HG03039 (cell line): ENCODE data around the gene GAD2.

Experiments
- ATAC-seq: cut with Tn5 transposase; IDR thresholded peaks from one replicate; pipeline ENCODE4 v1.9.1; 2021; ENCODE audit warnings: mild to moderate bottlenecking, moderate library complexity; ENCODE audit not compliant: unreplicated experiment

The GAD2 gene

DNA sequence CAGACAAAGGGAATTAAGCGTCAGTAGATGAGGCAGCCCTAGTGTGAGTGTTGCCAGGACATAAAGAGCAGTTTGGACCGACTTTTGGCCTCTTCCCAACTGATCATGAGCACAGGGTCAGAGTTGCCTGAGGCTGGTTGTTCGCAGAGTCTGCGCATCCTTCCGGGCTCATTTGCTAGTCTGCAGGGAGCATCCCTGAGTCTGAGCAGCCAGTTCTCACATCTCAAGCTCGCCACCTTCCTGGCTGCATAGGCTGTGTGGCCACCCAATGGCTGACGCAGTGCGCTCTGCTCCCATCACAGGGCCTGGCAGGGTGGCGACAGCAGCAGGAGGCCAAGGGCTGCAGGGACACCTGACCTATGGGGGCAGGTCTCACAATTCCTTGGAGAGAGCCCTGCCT, 5.0 kb downstream of the GAD2 start:
- ATAC-seq, result no peak

DNA sequence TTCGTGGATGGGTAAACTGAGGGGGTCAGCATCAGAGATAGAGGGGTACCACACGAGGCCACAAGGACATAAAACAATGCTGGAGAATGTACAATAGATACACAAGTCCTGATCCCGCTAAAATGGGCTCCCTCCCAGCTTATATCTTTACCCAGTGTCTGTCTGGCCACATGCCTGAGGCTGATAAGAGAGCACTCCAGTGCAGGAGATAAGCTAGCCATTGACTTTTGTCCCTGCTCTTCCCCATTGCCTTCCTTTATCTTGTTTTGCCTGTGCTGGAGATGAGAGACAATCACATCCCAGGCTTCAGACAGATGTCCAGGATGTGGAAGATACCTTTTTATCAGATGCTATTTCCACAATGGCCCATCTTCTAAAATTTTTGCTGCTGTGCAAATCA, 6.0 kb downstream of the GAD2 start:
- ATAC-seq, result no peak

DNA sequence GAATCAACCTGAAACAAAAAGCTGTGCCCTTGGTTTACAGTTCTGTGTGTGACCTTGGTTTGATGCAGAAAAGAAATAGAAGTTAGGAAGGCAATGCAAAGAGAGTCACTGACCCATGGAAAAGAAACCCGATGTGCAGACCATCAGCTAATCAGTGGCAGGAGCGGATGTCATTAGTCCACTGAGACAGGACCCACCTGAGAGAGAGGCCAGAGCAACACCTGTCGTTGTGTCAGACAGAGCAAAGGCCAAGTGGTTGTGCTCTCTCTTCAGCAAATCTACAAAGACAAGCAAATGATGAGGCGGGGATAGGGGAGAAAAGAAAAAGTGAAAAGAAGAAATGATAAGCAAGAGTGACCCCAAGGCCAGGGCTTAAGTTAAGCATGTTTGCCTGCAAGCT, 8.7 kb downstream of the GAD2 start:
- no peak for ATAC-seq

DNA sequence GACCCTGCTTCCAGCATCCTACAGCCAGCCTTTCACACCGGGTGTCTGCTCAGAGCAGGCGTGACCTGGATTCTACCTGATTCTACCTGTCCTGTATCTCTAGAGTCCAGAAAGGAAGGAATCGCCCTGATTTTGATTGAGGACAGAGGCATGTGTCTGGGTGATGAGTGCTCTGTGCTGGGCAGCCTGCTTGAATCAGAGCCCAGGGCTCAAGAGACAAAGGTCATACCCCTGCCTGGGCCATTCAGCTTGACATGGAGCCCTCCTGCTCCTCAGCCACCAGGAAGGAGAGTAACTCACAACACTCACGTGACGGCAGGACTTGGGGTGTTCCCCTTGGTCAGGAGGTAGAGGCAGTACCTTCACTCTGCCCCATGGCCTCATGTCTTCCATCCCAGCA, 11.2 kb downstream of the GAD2 start:
- ATAC-seq, result no peak

DNA sequence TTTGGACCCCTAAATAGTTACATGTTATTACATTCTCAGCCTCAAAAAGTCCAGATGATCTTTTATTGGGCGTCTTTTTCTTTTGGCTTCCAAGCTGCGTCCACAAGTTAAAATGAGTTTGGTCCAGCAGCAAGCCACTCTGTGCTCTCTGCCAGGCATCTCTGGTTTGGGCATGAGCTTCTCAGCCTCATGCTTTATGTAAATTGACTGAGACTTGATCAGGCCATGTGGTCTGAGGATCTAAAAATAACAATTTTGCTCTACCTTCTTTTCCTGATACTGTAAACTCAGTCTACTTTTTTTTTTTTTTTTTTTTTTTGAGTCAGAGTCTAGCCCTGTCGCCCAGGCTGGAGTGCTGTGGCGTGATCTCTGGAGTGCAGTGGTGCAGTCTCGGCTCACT, 15.6 kb downstream of the GAD2 start:
- ATAC-seq, result no peak

DNA sequence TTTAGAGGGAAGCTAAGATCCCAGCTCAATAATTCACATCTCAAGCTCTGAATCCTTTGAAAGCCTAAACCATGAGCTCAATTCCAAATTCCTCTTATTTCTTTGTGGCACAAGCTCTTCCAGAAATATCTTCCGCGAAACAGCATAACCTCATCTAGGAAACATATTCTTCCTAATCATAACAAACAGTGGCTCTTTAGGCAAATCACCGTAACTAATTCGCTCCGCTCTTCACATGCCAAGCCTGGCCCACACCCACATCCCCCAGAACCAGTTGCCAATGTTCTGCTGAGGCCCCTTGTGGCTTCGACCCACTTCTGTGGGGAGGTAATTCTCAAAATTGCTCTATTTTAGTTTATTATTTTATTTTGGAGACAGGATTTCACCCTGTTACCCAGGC, 19.2 kb downstream of the GAD2 start:
- no peak for ATAC-seq

DNA sequence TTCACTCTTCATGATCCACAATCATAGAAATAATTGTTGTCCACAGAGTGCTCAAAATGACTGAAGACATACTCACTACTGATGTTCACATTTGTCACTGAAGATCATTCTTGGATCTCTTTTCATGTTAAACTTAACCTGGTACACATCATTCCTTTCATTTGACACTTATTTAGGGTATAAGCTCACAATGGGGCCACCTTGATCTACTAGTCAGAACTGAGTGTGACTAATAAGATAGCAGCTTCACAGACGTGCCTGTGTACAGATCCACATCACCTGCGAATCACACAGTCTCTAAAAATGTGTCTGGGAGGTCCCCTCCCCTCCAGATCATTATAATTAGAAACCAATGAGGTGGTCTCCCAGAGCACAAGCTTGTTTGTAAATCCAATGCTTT, 21.8 kb downstream of the GAD2 start:
- ATAC-seq, result no peak

DNA sequence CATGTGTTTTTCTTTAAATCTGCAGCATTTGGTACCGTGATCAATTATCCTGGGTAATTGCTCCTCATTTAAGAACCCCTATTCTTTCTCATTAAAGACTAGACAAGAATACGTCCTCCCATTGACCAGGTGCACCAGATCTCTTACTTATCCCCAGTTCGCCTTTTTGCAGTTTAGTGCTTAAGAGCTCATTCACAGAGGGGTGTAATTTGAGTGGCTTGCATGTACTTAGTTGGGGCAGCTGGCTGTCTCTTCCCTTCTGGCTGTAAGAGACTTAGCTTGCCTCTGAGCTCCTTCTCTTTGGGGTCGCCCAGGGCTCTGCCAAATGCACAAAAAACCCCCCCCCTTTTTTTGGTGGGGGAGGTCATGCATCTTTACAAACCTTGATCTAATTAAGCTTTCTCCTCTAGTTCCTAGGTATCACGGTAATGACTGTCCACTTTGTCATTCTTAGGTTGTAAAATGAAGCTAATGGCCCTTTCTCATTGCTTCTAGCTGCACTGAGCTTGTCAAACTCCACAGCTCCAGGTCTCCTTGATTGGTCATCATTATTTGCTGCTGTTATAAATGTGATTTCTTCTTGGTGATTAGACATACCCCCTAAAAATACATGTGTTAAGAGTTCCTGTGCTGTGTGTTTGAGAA, 26.3 kb downstream of the GAD2 start:
- no peak for ATAC-seq

DNA sequence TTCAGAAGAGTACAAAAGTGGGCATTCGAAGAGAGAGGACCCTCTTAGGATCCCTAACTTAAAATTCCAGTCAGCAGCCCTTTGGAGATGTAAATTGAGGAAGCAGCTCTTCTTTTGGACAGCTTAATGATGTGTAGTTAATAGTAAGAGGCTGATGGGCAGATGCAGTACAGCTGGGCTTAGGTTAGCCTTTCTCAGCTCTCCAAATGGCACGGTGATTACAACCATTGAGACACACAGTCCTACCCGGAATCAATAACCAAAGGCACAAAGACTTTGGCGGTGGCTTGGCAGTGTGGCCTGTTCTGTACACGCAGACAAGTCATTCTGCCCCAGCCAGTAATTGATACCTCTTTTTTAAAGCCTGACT, 26.8 kb downstream of the GAD2 start:
- no peak for ATAC-seq

DNA sequence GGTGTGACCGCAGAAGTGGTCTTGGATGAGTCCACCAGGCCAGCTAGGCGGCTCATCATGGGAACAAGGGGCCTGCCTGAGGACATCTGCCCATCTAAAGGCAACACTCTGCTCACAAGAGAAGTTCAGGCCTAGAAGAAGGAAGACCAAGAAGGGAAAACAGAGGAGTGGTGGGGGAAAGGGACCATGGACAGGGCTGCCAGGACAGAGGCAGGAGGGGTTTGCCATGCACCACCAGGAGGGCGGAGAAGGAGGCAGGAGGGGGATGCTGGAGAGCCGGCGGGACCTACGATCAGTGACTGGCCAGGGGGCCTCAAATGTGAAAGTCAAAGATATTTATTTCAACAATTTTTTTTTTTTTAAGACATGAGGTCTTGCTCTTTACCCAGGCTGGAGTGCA, 33.1 kb downstream of the GAD2 start:
- ATAC-seq, result no peak

DNA sequence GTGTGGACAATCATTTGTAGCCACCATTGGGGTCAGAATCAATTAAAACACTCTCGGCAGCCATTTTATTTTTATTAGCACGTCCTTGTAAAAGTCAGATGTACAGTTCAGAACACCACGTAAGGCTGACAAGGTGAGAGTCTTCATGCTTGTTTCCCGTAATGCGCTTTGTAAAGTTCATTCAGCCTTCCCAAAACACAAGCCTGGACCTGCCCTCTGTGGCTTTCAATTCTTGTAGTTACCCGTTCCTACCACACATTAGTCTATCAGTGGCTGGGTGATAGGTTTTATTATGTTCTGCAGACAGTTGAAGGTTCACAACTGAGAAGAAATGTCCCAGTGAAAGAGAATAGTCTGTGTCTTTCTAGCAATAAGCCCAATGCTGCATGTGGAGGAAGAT, 35.4 kb downstream of the GAD2 start:
- no peak for ATAC-seq

DNA sequence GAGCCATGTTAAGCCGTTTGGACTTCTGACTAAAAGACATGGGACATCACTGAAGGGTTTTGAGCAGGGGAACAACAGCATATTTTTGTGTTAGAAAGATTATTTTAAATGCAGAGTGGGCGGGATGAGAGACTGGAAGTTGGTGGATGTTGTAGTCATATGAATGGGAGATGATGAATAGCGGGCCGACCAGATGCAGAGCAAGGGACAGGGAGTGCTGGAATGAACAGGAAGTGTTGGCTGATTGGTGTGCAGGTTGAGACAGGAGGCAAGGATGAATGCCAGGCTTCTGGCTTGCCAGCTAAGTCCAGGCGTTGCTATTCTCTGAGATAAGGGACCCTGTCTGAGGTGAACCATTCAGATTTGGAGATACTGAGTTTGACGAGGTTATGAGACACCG, 38.0 kb downstream of the GAD2 start:
- ATAC-seq, result no peak

DNA sequence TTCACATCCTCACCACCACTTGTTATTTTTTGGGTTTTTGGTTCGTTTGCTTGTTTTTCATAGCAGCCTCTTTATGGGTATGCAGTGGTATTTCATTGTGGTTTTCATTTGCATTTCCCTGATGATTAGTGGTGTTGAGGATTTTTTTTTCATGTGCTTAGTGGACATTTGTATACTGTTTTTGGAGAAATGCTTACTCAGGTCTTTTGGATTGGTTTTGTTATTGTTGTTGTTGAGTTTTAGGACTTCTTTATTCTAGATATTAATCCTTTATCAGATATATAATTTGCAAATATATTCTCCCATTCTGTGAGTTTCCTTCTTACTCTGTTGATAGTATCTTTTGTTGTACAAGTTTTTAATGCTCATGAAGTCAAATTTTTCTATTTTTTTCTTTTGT, 42.8 kb downstream of the GAD2 start:
- ATAC-seq, result no peak

DNA sequence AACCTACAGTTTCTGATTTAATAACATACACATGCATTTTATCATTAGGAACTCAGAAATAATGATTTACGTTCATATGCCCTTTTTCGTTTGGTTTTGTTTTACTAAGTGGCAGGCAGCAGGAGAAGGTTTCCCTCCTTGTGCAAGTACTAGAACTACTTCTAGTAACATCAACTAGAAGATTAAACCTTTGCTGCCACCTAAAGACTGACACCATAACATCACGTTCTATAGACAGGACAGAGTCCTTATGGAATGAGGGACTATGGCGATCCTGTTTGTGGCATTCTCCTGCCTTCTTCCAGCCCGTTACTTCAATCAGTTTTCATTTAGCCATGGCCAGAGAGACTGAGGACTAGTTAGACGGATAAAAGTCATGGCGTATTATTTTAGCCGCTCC, 53.2 kb downstream of the GAD2 start:
- no peak for ATAC-seq

DNA sequence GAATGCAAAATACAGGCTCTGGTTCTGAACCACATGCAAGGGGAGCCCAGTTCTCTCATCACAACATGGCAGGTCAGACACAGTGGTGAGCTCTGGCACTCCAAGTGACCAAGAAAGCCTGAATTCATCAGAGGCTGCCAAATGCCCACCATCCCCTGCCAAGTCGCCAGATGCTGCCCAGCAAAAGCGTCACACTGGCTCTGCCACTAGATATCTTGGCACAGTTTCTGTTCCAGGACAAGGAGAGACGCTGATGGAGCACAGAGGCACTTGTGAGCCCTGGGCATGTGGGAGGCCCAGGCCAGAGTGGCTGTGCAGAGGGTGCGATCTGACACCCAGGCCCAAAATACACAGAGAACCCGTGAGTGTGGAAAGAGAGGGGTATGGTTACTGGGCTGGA, 57.8 kb downstream of the GAD2 start:
- ATAC-seq, result no peak

DNA sequence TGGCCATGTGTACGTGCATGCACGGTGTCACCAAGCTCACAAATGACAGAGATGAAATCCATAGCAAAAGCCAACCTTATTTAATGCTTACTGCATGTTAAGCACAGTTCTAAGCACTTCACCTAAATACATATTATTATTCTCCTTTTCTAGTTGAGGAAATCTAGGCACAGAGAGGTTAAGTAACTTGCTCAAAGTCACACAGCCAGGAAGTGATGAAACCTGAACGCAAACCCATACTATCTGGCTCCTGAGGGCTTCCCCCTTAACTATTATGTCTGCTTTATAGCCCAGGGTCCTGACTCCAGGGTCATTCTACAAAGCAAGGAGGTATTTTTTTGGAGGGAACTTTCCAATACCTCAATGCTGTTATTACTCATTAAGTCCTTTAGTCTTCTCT, 61.7 kb downstream of the GAD2 start:
- ATAC-seq, result no peak

DNA sequence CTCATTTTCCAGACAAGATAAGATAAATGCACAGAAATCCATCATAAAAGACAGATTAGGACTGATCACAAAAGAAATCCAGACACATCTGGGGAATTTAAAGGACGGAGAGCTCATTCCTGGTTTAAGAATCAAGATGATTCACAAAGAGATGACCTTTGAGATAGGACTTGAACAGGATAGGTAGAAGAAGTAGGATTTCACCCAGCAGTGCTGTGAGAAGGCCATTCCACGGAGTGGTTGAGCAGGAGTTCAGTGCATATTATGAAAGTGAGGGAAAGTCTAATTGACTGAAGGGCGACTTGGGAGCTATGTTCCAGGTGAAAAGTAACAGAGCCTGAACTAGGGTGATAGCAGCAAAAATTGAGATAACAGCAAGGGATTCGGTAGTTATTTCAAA, 73.7 kb downstream of the GAD2 start:
- ATAC-seq, result no peak

DNA sequence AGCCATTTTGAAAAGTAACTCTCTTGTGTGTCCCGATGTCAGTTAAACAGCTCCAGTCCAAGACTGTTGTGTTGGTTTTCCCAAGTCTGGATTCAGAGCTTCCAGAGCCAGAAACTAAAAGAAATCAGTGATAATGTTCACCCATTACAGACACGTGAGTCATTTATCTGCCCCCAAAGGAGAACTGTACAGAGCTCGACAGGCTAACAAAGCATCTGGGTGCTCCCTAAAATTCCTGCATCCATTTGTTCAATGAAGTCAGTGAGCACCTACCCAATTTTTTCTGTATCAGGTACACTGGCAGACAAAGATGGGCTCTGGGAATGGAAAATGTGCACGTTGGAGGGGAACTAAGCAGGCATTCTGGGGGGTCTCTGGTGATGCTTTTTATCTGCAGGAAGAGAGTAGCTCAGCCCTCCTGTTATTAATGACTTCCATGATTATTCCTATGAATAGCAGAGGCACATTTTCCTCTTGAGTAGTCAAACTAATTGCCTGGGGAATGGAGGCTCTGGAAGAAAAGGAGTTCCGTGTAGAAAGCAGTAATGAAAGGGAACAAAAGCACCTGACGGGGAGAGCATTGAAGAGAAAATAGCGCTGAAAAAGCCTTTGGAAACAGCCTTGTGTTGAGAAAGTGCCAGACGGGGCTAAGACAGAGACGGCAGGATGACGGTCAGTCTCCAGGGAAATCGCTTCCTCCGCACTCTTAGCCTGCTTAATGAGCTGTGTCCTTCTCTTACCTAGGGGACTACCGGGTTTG, 75.3 kb downstream of the GAD2 start:
- ATAC-seq, result no peak

DNA sequence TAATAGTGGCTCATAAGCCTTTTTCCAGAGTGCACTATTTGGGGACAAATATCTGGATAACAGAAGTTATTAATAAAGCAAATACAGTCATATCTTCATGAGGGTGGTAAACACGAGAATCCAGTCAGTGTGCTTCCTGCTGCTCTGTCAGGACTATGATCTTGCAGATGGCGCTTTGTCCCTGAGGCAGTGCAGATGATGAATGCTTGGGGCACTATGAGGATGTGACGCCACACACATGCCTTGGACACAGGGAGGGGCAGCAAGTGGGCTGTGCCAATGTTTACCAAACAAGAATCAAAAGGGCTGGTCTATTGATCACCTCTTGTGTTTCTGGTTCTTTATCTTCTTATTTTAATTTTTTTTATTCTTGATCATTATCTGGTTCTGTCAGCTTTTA, 79.8 kb downstream of the GAD2 start:
- ATAC-seq, result no peak

DNA sequence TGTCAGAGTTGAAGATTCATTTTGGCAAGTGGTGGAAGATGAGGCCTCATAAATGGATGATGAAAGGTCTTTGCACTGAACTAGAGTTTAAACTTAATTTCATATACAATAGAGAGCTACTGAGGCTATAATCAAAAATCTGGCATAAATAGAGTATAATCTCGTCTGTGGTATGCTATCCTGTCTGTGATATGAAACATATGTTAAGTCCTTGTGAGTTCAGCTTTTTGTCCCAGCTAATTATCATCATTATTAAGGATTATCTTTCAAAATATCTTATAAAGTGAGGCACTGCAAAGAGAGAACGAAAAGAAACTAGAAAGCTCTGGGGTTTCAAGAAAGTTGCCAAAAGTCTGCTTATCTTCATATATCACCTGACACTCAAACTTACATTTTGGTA, 83.4 kb downstream of the GAD2 start:
- ATAC-seq, result no peak

DNA sequence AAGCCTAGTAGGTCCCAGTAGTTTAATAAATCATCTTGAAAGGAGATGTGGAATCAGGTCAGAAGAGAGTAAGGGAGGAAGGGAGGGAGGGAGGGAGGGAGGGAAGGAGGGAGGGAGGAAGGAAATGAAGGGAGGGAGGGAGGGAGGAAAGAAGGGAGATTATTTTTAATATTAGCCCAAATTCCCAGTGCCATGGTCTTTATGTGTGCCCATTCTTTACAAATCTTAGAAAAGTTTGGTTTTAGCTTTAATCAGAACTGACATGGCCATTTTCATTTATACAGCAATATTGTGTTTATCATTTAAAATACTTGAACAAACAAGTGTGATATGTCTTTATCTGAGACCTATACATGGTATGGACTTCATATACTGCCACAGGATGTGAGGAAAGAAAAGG, 86.8 kb downstream of the GAD2 start:
- ATAC-seq, result no peak

DNA sequence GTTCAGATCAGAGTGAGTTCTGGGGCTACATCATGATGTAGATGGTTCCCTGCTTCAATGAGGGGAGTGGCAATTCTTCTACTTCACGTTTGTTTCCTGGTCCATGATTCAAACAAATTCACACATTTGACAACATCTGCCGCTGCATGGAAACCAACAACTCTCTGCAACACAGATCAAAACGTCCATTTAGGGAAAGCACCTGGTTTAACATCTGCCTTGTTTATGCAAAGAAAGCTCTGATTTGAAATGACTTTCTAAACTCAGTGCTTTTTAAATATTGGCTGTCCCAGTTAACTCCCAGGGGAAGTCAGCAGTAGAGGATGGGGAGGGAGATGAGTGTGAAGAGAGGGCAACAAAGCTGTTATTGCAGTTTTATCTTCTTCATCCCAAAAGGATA, 93.8 kb downstream of the GAD2 start:
- ATAC-seq, result no peak

DNA sequence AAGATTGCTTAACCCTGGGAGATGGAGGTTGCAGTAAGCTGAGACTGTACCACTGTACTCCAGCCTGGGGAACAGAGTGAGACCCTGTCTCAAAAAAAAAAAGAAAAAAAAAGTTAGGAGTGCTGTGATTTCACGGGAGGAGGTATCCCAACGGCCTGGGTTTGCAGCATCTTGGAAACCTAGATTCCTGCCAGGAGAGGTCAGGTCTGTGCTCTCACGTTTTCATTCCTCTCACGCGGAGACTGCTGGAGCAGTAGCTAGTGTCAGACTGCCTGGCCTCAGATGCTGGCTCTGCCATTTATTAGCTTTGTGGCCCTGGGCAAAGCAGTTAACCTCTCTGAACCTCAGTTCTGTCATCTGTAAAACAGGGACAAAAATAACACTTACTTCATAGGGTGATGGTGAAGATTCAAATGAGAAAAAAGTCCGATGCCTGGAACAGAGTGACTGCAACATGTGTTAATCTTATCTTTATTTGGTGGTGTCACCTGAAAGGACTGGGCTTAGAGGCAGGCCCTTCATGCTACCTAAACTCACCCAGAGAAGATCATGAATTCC, 94.9 kb downstream of the GAD2 start:
- no peak for ATAC-seq
